ENCODE measurements around the gene ERICH6B.

Gene ERICH6B

GRCh38 chr13:45575830-45576180, 39.7 kb downstream of the ERICH6B start:
- H3K9ac ChIP-seq (ENCODE audit: low read length): no peak overlapping the region
- no peak overlapping the region for H3K4me3 ChIP-seq (ENCODE audit: low read depth, low read length)
- H3K9me3 ChIP-seq (ENCODE audit: control insufficient read depth, insufficient read depth, low read depth, low read length): no peaks in the 10 kb centered on the region
- peaks cover 15% of the 10 kb centered on the region; the same call in 1 of the 2 replicates for H3K27me3 ChIP-seq (ENCODE audit: control insufficient read depth, insufficient read depth, low read length)
- H3K4me1 ChIP-seq (ENCODE audit: control insufficient read depth, insufficient read depth, low read length): peaks cover 7% of the 10 kb centered on the region
- H3K27ac ChIP-seq (ENCODE audit: low read depth, low read length): no peak overlapping the region
- H3K36me3 ChIP-seq (ENCODE audit: control insufficient read depth, insufficient read depth, low read length): no peaks in the 10 kb centered on the region

DNA sequence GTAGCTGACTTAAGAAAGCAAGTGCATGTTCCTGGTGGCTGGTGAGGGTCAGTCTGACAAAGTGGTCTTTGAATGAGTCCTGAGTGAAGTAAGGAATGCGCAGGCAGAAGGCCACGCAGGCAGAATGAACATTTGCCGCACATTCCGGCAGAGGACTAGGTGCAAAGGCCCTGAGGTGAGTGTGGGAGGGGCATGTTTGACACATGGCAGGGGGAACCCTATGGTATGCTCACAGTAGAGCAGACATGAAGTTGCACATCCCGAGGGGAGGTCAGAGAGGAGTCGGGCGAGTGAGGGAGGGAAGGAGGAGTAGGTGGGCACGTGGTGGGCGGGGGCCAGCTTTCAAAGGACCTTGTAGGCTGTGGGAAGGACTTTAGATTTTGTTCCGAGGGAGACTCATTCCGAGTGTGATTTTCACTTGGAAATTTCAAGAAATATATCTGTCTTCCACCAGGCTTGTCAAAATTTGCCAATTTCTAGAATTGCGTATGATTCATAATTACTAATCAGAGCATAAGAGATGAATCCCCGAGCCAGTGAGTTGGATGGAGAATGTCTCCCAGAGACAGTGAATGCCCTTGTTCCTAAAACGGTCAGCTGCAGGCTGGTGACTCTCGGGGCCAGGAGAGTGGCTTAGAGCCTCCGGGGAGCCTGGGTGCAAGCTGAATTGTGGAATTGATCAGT, 40.3 kb downstream of the ERICH6B start:
- no peak overlapping the region for H3K9ac ChIP-seq (ENCODE audit: low read length)
- H3K27ac ChIP-seq (ENCODE audit: low read depth, low read length): no peak overlapping the region
- H3K36me3 ChIP-seq (ENCODE audit: control insufficient read depth, insufficient read depth, low read length): no peaks in the 10 kb centered on the region
- no peaks in the 10 kb centered on the region for H3K9me3 ChIP-seq (ENCODE audit: control insufficient read depth, insufficient read depth, low read depth, low read length)
- H3K4me3 ChIP-seq (ENCODE audit: low read depth, low read length): no peak overlapping the region
- H3K27me3 ChIP-seq (ENCODE audit: control insufficient read depth, insufficient read depth, low read length): peaks cover 15% of the 10 kb centered on the region; the same call in 1 of the 2 replicates
- peaks cover 7% of the 10 kb centered on the region for H3K4me1 ChIP-seq (ENCODE audit: control insufficient read depth, insufficient read depth, low read length)

GRCh38 chr13:45565331-45565730, 50.2 kb downstream of the ERICH6B start:
- Histone ChIP-seq H3K27me3 (ENCODE audit: control insufficient read depth, insufficient read depth, low read length) (no peaks in the 10 kb centered on the region), H3K9me3 (ENCODE audit: control insufficient read depth, insufficient read depth, low read depth, low read length) (peaks cover 25% of the 10 kb centered on the region), H3K27ac (ENCODE audit: low read depth, low read length) (no peak overlapping the region), H3K9ac (ENCODE audit: low read length) (no peak overlapping the region), H3K4me1 (ENCODE audit: control insufficient read depth, insufficient read depth, low read length) (no peaks in the 10 kb centered on the region), H3K36me3 (ENCODE audit: control insufficient read depth, insufficient read depth, low read length) (no peaks in the 10 kb centered on the region), H3K4me3 (ENCODE audit: low read depth, low read length) (no peak overlapping the region)

GRCh38 chr13:45564133-45564776, 51.3 kb downstream of the ERICH6B start:
- no peak overlapping the region for H3K27ac ChIP-seq (ENCODE audit: low read depth, low read length)
- no peaks in the 10 kb centered on the region for H3K36me3 ChIP-seq (ENCODE audit: control insufficient read depth, insufficient read depth, low read length)
- H3K27me3 ChIP-seq (ENCODE audit: control insufficient read depth, insufficient read depth, low read length): no peaks in the 10 kb centered on the region
- no peak overlapping the region for H3K9ac ChIP-seq (ENCODE audit: low read length)
- peaks cover 25% of the 10 kb centered on the region for H3K9me3 ChIP-seq (ENCODE audit: control insufficient read depth, insufficient read depth, low read depth, low read length)
- no peak overlapping the region for H3K4me3 ChIP-seq (ENCODE audit: low read depth, low read length)
- H3K4me1 ChIP-seq (ENCODE audit: control insufficient read depth, insufficient read depth, low read length): no peaks in the 10 kb centered on the region

DNA sequence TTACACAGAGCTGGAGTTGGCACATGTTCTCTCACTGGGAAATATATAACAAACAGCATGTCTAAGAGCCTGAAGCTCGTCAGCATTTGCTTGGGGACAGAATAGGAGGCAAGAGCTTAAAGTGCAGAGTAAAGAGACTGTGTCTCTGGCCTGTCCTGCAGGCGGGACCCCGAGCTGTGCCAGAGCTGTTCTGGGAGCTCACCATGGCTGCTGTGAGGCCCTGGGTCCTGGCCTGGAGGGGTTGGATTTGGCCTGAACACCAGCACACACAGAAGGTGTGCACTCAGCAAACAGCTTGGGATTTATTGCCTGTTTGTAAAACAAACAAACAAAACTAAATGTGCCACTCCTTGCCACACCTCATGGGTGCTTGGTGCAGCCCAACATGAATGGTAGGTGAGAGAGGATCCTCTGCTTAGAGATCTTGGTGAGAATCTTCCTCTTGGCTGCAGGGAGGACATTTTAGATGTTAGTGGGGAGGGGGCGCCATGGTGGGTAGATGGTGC, 60.9 kb downstream of the ERICH6B start:
- no peak overlapping the region for H3K27ac ChIP-seq (ENCODE audit: low read depth, low read length)
- no peaks in the 10 kb centered on the region for H3K27me3 ChIP-seq (ENCODE audit: control insufficient read depth, insufficient read depth, low read length)
- no peaks in the 10 kb centered on the region for H3K36me3 ChIP-seq (ENCODE audit: control insufficient read depth, insufficient read depth, low read length)
- H3K9me3 ChIP-seq (ENCODE audit: control insufficient read depth, insufficient read depth, low read depth, low read length): no peaks in the 10 kb centered on the region
- H3K4me3 ChIP-seq (ENCODE audit: low read depth, low read length): no peak overlapping the region
- no peak overlapping the region for H3K9ac ChIP-seq (ENCODE audit: low read length)
- H3K4me1 ChIP-seq (ENCODE audit: control insufficient read depth, insufficient read depth, low read length): no peaks in the 10 kb centered on the region

DNA sequence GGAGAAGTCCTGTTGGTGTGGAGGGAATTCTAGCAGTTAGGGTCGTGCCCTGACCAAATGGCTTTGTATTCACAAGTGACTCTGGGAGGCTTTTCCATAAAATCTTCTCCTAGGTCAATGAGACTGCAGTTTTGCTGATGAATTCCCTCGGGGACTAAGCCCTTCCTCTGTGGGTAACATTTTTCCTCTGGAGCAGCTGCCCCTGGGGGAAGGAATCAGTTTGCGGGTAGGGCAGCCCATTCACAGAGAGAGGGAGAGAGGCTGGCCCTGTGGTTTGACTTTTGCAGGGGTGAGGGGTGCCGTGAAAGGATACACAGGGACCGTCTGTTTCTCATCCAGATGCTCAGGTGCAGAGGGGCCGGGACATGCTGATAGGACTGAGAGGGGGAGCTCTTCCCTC, 67.3 kb downstream of the ERICH6B start:
- no peaks in the 10 kb centered on the region for H3K27me3 ChIP-seq (ENCODE audit: control insufficient read depth, insufficient read depth, low read length)
- H3K36me3 ChIP-seq (ENCODE audit: control insufficient read depth, insufficient read depth, low read length): no peaks in the 10 kb centered on the region
- H3K9ac ChIP-seq (ENCODE audit: low read length): no peak overlapping the region

DNA sequence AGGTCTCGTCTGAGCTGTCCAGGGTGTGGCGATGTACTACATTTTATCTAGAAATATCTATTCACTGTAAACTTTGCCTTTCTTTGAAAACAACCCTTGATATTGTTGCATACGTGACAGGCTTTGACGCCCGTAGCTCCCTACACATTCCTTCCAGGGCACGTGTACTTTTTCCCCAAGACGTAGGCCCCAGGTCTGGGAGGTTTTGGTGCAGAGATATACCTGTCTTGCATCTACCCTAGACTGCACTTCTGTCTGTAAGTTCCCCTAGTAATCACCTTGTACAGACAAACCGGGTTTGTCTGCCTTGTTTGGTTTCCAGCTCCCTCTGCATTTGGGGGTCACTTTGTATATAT, 69.2 kb downstream of the ERICH6B start:
- Histone ChIP-seq H3K36me3 (ENCODE audit: control insufficient read depth, insufficient read depth, low read length) (no peaks in the 10 kb centered on the region), H3K4me3 (ENCODE audit: low read depth, low read length) (no peak overlapping the region), H3K4me1 (ENCODE audit: control insufficient read depth, insufficient read depth, low read length) (no peaks in the 10 kb centered on the region), H3K27ac (ENCODE audit: low read depth, low read length) (no peak overlapping the region), H3K9me3 (ENCODE audit: control insufficient read depth, insufficient read depth, low read depth, low read length) (no peaks in the 10 kb centered on the region), H3K27me3 (ENCODE audit: control insufficient read depth, insufficient read depth, low read length) (no peaks in the 10 kb centered on the region), H3K9ac (ENCODE audit: low read length) (no peak overlapping the region)

More for the DNA sequence above, 67.3 kb downstream of the ERICH6B start:
- no peaks in the 10 kb centered on the region for H3K9me3 ChIP-seq (ENCODE audit: control insufficient read depth, insufficient read depth, low read depth, low read length)
- no peaks in the 10 kb centered on the region for H3K4me1 ChIP-seq (ENCODE audit: control insufficient read depth, insufficient read depth, low read length)
- H3K4me3 ChIP-seq (ENCODE audit: low read depth, low read length): no peak overlapping the region
- H3K27ac ChIP-seq (ENCODE audit: low read depth, low read length): no peak overlapping the region

GRCh38 chr13:45545686-45546409, 69.7 kb downstream of the ERICH6B start:
- H3K4me1 ChIP-seq (ENCODE audit: control insufficient read depth, insufficient read depth, low read length): no peaks in the 10 kb centered on the region
- H3K36me3 ChIP-seq (ENCODE audit: control insufficient read depth, insufficient read depth, low read length): no peaks in the 10 kb centered on the region
- no peak overlapping the region for H3K4me3 ChIP-seq (ENCODE audit: low read depth, low read length)
- H3K9ac ChIP-seq (ENCODE audit: low read length): no peak overlapping the region
- H3K9me3 ChIP-seq (ENCODE audit: control insufficient read depth, insufficient read depth, low read depth, low read length): no peaks in the 10 kb centered on the region
- H3K27me3 ChIP-seq (ENCODE audit: control insufficient read depth, insufficient read depth, low read length): no peaks in the 10 kb centered on the region
- no peak overlapping the region for H3K27ac ChIP-seq (ENCODE audit: low read depth, low read length)

- Histone ChIP-seq H3K9ac (ENCODE audit: low read length) (no peak overlapping the region), H3K4me1 (ENCODE audit: control insufficient read depth, insufficient read depth, low read length) (no peaks in the 10 kb centered on the region)
These were observed 71.0 kb downstream of the ERICH6B start for GRCh38 chr13:45544520-45544919.

DNA sequence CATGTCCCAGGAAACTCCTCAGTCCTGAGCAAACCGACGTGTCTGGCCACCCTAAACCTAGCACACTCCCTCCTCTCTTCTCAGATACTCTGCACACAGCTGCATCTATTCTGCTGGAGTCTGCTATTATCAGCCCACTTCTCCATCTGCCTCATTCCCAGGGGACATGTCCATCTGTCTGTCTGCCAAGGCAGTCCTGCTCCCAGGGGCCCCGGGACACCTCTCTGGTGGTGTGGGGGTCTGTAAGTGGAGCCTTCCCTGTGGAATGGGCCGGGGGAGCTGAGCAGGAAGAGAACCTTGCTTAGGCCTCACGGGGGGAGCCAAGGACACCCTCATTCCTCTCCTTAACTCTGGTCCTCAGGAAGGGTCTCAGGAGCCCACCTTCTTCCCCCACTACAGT, 72.7 kb downstream of the ERICH6B start:
- H3K36me3 ChIP-seq (ENCODE audit: control insufficient read depth, insufficient read depth, low read length): no peaks in the 10 kb centered on the region
- H3K27me3 ChIP-seq (ENCODE audit: control insufficient read depth, insufficient read depth, low read length): no peaks in the 10 kb centered on the region
- H3K4me3 ChIP-seq (ENCODE audit: low read depth, low read length): no peak overlapping the region
- H3K9ac ChIP-seq (ENCODE audit: low read length): no peak overlapping the region
- no peaks in the 10 kb centered on the region for H3K4me1 ChIP-seq (ENCODE audit: control insufficient read depth, insufficient read depth, low read length)
- H3K9me3 ChIP-seq (ENCODE audit: control insufficient read depth, insufficient read depth, low read depth, low read length): no peaks in the 10 kb centered on the region
- H3K27ac ChIP-seq (ENCODE audit: low read depth, low read length): no peak overlapping the region

More at GRCh38 chr13:45544520-45544919, 71.0 kb downstream of the ERICH6B start:
- Histone ChIP-seq H3K27me3 (ENCODE audit: control insufficient read depth, insufficient read depth, low read length) (no peaks in the 10 kb centered on the region), H3K9me3 (ENCODE audit: control insufficient read depth, insufficient read depth, low read depth, low read length) (no peaks in the 10 kb centered on the region), H3K27ac (ENCODE audit: low read depth, low read length) (no peak overlapping the region), H3K4me3 (ENCODE audit: low read depth, low read length) (no peak overlapping the region), H3K36me3 (ENCODE audit: control insufficient read depth, insufficient read depth, low read length) (no peaks in the 10 kb centered on the region)

DNA sequence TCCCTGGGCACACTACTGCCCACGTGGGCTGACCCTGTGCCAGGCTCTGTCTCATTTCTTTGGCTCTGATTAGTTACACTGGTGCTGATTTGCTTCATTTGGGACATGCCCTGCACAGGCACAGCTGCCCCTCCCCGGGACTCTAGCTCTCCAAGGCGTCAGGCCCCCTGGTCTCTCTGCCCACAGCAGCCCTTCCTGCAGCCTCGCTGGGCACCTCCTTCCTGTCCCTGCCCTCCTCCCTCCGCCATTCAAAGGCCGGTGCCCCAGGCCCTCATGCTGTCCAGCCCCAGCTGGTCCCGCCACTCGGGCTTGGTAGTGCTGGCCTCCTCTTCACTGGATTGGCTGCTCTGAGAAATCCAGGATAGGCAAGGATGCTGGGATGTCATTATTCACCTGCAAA, 73.1 kb downstream of the ERICH6B start:
- Histone ChIP-seq H3K27ac (ENCODE audit: low read depth, low read length) (no peak overlapping the region), H3K4me1 (ENCODE audit: control insufficient read depth, insufficient read depth, low read length) (no peaks in the 10 kb centered on the region), H3K36me3 (ENCODE audit: control insufficient read depth, insufficient read depth, low read length) (no peaks in the 10 kb centered on the region), H3K9ac (ENCODE audit: low read length) (no peak overlapping the region), H3K27me3 (ENCODE audit: control insufficient read depth, insufficient read depth, low read length) (no peaks in the 10 kb centered on the region), H3K9me3 (ENCODE audit: control insufficient read depth, insufficient read depth, low read depth, low read length) (no peaks in the 10 kb centered on the region), H3K4me3 (ENCODE audit: low read depth, low read length) (no peak overlapping the region)
